Suprapubic skin (tissue), 4 donors: ENCODE measurements around the gene ULK4. TPM values are rescaled to one million over a fixed set of nuclear protein-coding genes. Genes with fewer than 3 reads are reported as not detected.

Experiments
- DNase-seq, 2 donors: peaks; one replicate each; pipeline ENCODE4 v3.0.0-alpha.2; 2019; ENCODE audit warnings: low spot score in 2 of 2
- H3K27ac ChIP-seq: fragments of 200-600 bp; sonication (generic); one replicate; pipeline ENCODE4 v1.5.1; 2019
- H3K27me3 ChIP-seq: fragments of 200-600 bp; sonication (generic); one replicate; pipeline ENCODE4 v1.5.1; 2019
- H3K36me3 ChIP-seq: fragments of 200-600 bp; sonication (generic); one replicate; pipeline ENCODE4 v1.5.1; 2019
- H3K4me1 ChIP-seq: fragments of 200-600 bp; sonication (generic); one replicate; pipeline ENCODE4 v1.5.1; 2019
- H3K4me3 ChIP-seq: fragments of 200-600 bp; sonication (generic); one replicate; pipeline ENCODE4 v1.5.1; 2019; ENCODE audit warnings: mild to moderate bottlenecking
- H3K9me3 ChIP-seq: fragments of 200-600 bp; sonication (generic); one replicate; pipeline ENCODE4 v1.5.1; 2019
- EP300 ChIP-seq: sonication (generic); formaldehyde crosslinking; IDR thresholded peaks from one replicate; pipeline ENCODE4 v1.6.1; 2017; ENCODE audit warnings: antibody characterized with exemption
- POLR2A ChIP-seq, 2 donors: fragments of 450-650 bp; IDR thresholded peaks; one replicate each; pipeline ENCODE4 v1.6.1; 2017; ENCODE audit warnings: antibody characterized with exemption in 2 of 2, mild to moderate bottlenecking in 2 of 2, moderate library complexity in 2 of 2
- POLR2AphosphoS5 ChIP-seq, 3 donors: sonication (generic); formaldehyde crosslinking; IDR thresholded peaks; one replicate each; pipeline ENCODE4 v1.6.1; 2017; ENCODE audit warnings: antibody characterized with exemption in 3 of 3
- WGBS: methylation state at CpG from one replicate; pipeline ENCODE4 v1.1.5; 2018; 5-methylcytosine and 5-hydroxymethylcytosine counted together
- total RNA-seq, 4 donors: library from RNA; depleted of rRNA; stranded (reverse); fragments of >200 nt; gene quantifications; one replicate each; pipeline ENCODE4 v1.1.0, GENCODE V29; 2016
- TF ChIP-seq, protein P1 (sequence below), 2 donors: fragments of 200-600 bp in 1 of 2; fragments of 450-650 bp in 1 of 2; sonication (generic) in 1 of 2; IDR thresholded peaks; one replicate each; pipeline ENCODE4 v1.5.1; 2016 to 2019; ENCODE audit warnings: antibody characterized with exemption in 2 of 2, mild to moderate bottlenecking in 1 of 2, moderate library complexity in 1 of 2

Gene ULK4
- total RNA-seq, 4 donors from 2014 or later: 11.7 to 21.7 (median 16.6) TPM

- TF ChIP-seq POLR2A (IDR thresholded peaks at IDR 0.05) (no peak), POLR2AphosphoS5 (IDR thresholded peaks at IDR 0.05) (no peak), EP300 (no peak)
- TF ChIP-seq, protein P1, sequence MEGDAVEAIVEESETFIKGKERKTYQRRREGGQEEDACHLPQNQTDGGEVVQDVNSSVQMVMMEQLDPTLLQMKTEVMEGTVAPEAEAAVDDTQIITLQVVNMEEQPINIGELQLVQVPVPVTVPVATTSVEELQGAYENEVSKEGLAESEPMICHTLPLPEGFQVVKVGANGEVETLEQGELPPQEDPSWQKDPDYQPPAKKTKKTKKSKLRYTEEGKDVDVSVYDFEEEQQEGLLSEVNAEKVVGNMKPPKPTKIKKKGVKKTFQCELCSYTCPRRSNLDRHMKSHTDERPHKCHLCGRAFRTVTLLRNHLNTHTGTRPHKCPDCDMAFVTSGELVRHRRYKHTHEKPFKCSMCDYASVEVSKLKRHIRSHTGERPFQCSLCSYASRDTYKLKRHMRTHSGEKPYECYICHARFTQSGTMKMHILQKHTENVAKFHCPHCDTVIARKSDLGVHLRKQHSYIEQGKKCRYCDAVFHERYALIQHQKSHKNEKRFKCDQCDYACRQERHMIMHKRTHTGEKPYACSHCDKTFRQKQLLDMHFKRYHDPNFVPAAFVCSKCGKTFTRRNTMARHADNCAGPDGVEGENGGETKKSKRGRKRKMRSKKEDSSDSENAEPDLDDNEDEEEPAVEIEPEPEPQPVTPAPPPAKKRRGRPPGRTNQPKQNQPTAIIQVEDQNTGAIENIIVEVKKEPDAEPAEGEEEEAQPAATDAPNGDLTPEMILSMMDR (IDR thresholded peaks at IDR 0.05): no peak
- 95% methylated on average over 4 of the region's 4 CpGs for WGBS
Observed at GRCh38 chr3:41485484-41485883, 476.4 kb downstream of the ULK4 start.

GRCh38 chr3:41482134-41482533 lies 479.8 kb downstream of the ULK4 start:
- TF ChIP-seq, protein P1 (IDR thresholded peaks at IDR 0.05): no peak
- TF ChIP-seq EP300 (no peak), POLR2AphosphoS5 (IDR thresholded peaks at IDR 0.05) (no peak), POLR2A (IDR thresholded peaks at IDR 0.05) (no peak)
- Histone ChIP-seq H3K9me3 (no peaks in the 10 kb centered on the region), H3K27me3 (no peaks in the 10 kb centered on the region), H3K36me3 (no peaks in the 10 kb centered on the region), H3K27ac (no peak overlapping the region), H3K4me1 (no peaks in the 10 kb centered on the region), H3K4me3 (no peak overlapping the region)
- 76% methylated on average over 2 of the region's 2 CpGs for WGBS
- no peak for DNase-seq

More at GRCh38 chr3:41485484-41485883, 476.4 kb downstream of the ULK4 start:
- Histone ChIP-seq H3K9me3 (no peaks in the 10 kb centered on the region), H3K27ac (no peak overlapping the region), H3K36me3 (no peaks in the 10 kb centered on the region), H3K27me3 (no peaks in the 10 kb centered on the region), H3K4me1 (no peaks in the 10 kb centered on the region), H3K4me3 (no peak overlapping the region)
- no peak for DNase-seq

DNA sequence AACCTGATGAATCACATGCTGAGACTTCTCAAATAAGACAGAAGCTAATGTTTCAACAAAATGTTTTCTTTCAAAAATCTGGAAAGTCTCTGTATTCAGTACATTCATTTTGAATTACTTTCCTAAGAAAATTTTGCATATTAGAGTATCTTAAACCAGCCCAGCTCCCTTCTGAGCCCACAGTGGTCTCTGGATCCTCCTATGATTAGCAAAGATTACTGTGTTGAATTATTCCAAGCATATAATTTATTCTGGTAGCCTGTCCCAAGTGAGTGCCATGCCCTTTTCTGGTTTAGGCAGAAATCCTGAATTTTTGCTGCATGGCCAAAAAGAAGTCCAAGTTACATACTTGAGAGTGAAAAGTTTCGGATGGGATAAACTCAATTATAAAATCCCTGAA lies 483.6 kb downstream of the ULK4 start:
- Histone ChIP-seq H3K36me3 (no peaks in the 10 kb centered on the region), H3K4me3 (no peak overlapping the region), H3K9me3 (peaks cover 5% of the 10 kb centered on the region), H3K27ac (no peak overlapping the region), H3K4me1 (no peaks in the 10 kb centered on the region), H3K27me3 (no peaks in the 10 kb centered on the region)
- DNase-seq: no peak
- TF ChIP-seq, protein P1 (IDR thresholded peaks at IDR 0.05): no peak
- no peak for TF ChIP-seq POLR2A (IDR thresholded peaks at IDR 0.05)
- no peak for TF ChIP-seq POLR2AphosphoS5 (IDR thresholded peaks at IDR 0.05)
- no peak for TF ChIP-seq EP300
- whole genome bisulfite sequencing: 44% methylated on average over 1 of the region's 1 CpG

DNA sequence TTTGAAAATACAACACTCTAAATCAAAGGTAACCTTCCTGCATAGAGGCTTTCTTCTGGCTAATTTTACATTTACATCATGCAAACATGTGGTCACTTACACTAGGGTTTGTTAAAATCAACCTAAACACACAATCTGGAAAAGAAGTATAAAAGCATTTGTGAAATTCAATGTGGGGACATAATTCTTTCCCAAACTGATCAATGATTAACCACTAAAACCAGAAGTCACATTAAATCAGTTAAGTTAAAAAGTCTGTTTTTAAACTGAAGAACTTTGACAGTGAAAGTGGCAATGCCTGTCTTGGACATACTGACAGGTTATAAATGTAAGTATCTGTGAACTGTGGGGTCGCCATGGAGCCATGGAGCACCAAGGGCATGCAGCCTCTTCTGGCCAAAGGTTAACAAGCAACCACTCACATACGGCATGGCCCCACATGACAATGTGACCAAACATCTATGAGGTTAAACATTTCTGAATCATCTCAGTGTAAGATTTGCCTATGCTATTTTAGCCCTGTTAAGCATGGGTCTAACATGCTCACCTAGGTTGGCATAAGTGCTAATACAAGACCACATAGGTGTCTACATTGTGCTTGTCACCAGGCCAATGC lies 484.4 kb downstream of the ULK4 start:
- TF ChIP-seq EP300 (no peak), POLR2A (IDR thresholded peaks at IDR 0.05) (no peak)
- TF ChIP-seq, protein P1 (IDR thresholded peaks at IDR 0.05): no peak
- Histone ChIP-seq H3K27me3 (no peaks in the 10 kb centered on the region), H3K36me3 (no peaks in the 10 kb centered on the region), H3K9me3 (peaks cover 13% of the 10 kb centered on the region), H3K4me1 (no peaks in the 10 kb centered on the region), H3K27ac (no peak overlapping the region), H3K4me3 (no peak overlapping the region)
- 77% methylated on average over 2 of the region's 2 CpGs for WGBS
- DNase-seq: no peak

DNA sequence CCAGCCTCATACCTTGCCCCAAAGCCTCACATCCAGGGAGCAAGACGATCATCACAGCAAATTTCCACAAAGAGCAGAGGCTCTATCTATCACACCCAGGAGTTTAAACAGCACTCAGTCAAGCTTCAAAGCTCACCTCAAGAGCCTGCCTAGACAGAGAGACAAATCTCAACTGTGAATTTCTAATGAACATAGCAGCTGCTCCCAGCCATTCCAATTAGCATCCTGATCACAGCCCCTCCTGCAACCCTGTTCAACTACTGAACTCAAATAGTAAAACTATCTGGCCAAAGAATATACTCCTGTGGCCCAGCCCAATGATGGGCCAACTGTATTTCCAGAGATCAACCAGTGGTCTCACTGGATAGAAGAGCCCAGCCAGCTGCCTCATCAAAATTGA lies 492.8 kb downstream of the ULK4 start:
- no peak for DNase-seq
- Histone ChIP-seq H3K4me3 (no peak overlapping the region), H3K9me3 (peaks cover 21% of the 10 kb centered on the region), H3K4me1 (no peaks in the 10 kb centered on the region), H3K27ac (no peak overlapping the region), H3K36me3 (no peaks in the 10 kb centered on the region), H3K27me3 (no peaks in the 10 kb centered on the region)
- 100% methylated on average over 1 of the region's 1 CpG for WGBS
- TF ChIP-seq POLR2AphosphoS5 (IDR thresholded peaks at IDR 0.05) (no peak), POLR2A (IDR thresholded peaks at IDR 0.05) (no peak), EP300 (no peak)
- TF ChIP-seq, protein P1 (IDR thresholded peaks at IDR 0.05): no peak
